ENCODE measurements around the gene SLC38A5. TPM values are rescaled to one million over a fixed set of nuclear protein-coding genes. Genes with fewer than 3 reads are reported as not detected.
A peak's percentile ranks its signal among the peaks of the same experiment; 100 is the strongest.

Gene SLC38A5
- total and polyA plus RNA-seq, 9 of the 15 experiments (the other 6 are each of a cell fraction or from before 2014, with no cell fraction given), result 9.3 to 228 (median 142) TPM

GRCh38 chrX:48508400-48509244 is 38.6 kb upstream of the SLC38A5 start, which contains the start of gene PORCN (continued):
- TF ChIP-seq MYNN (IDR thresholded peaks at IDR 0.05) (no peak), MYNN (CRISPR knock-in tag; IDR thresholded peaks at IDR 0.05) (no peak), RCOR1 (IDR thresholded peaks at IDR 0.05; ENCODE audit: borderline replicate concordance in 1 of 2, low read depth in 2 of 2, low read length in 2 of 2) (peak in 1 of 2 experiments; percentile 18; a peak in 1 of 4 replicates), ZNF583 (CRISPR knock-in tag; IDR thresholded peaks at IDR 0.05) (no peak), CCNT2 (IDR thresholded peaks at IDR 0.05; ENCODE audit: borderline replicate concordance, extremely low read depth, insufficient read length, low read depth, low read length) (peak; percentile 24), MTA2 (IDR thresholded peaks at IDR 0.05; ENCODE audit: low read depth) (no peak), TRIM24 (IDR thresholded peaks at IDR 0.05) (peak in 1 of 2 experiments; percentile 41; a peak in 1 of 4 replicates), PHF8 (IDR thresholded peaks at IDR 0.05; ENCODE audit: borderline replicate concordance, low read length) (peak; percentile 71; the same call in 1 of the 2 replicates), EGR1 (conservative IDR thresholded peaks at IDR 0.05) (peak; percentile 64), ZSCAN32 (CRISPR knock-in tag; IDR thresholded peaks at IDR 0.05) (no peak), HMGXB4 (CRISPR knock-in tag; IDR thresholded peaks at IDR 0.05) (no peak), STAT6 (CRISPR knock-in tag; IDR thresholded peaks at IDR 0.05) (no peak), FOXA3 (CRISPR knock-in tag; conservative IDR thresholded peaks at IDR 0.05 in 1 of 2, IDR thresholded peaks at IDR 0.05 in 1 of 2) (no peak), TARDBP (IDR thresholded peaks at IDR 0.05) (no peak), XRCC3 (IDR thresholded peaks at IDR 0.05) (no peak), CTCFL (IDR thresholded peaks at IDR 0.05; ENCODE audit: borderline replicate concordance, insufficient read depth, low read depth, low read length, poor library complexity, severe bottlenecking) (no peak), ZNF384 (IDR thresholded peaks at IDR 0.05; ENCODE audit: low read depth, low read length) (no peak)

All from K562 (cell line).